Measurements from ENCODE around the gene GPR15LG. TPM values are rescaled to one million over a fixed set of nuclear protein-coding genes. Genes with fewer than 3 reads are reported as not detected.

Gene GPR15LG
- total RNA-seq, 1 experiment from 2014 or later: not detected

DNA sequence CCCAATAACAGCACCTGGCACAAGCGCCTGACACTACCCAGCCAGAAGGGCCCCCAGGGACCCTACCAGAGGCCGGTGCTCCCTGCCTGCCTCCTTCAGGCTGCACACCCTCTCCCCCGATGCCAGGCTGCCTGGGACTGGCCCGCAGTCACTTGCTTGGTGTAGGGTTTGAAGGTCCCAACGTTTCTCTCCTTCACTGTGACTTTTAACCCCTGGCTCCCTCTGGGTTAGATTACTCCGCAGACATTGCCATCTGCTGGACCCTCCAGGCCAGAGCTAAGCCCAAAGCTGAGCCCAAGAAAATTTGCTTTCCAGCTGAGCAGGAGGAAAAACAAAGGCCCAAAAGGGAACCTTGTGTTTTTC, 27.6 kb downstream of the GPR15LG start:
- no TSS peak for BruUV-seq (replicated peaks)
- H3K27me3 ChIP-seq (ENCODE audit: low read length): peaks cover 41% of the 10 kb centered on the region
- no peaks in the 10 kb centered on the region for H3K79me2 ChIP-seq (ENCODE audit: low read length)
- ATAC-seq: no peak
- ChIA-PET CTCF (no interaction called here), POLR2A (ENCODE audit: unreplicated experiment) (no interaction called here)
- no peaks in the 10 kb centered on the region for H3K4me1 ChIP-seq (ENCODE audit: insufficient read depth, low read length)
- H3K4me2 ChIP-seq (ENCODE audit: low read length): no peak overlapping the region
- H3K4me3 ChIP-seq (ENCODE audit: low read length): no peak overlapping the region
- H3K36me3 ChIP-seq (ENCODE audit: low read depth, low read length): no peaks in the 10 kb centered on the region
- no peaks in the 10 kb centered on the region for H3F3A ChIP-seq (ENCODE audit: low read length, unreplicated experiment)
- no peaks in the 10 kb centered on the region for H3K9me2 ChIP-seq (replicated peaks; ENCODE audit: low read length)
- H3K9me3 ChIP-seq (ENCODE audit: low read length): no peaks in the 10 kb centered on the region
- intact Hi-C loops (cut with micrococcal nuclease): no loop called here
- H4K20me1 ChIP-seq (ENCODE audit: low read length): no peaks in the 10 kb centered on the region
- no peak for DNase-seq
- no peak for TF ChIP-seq EZH2 (IDR thresholded peaks at IDR 0.05; ENCODE audit: low read length, unreplicated experiment)
- TF ChIP-seq EZH2phosphoT487 (IDR thresholded peaks at IDR 0.05; ENCODE audit: borderline replicate concordance, low read length): no peak
- TF ChIP-seq, protein P1, sequence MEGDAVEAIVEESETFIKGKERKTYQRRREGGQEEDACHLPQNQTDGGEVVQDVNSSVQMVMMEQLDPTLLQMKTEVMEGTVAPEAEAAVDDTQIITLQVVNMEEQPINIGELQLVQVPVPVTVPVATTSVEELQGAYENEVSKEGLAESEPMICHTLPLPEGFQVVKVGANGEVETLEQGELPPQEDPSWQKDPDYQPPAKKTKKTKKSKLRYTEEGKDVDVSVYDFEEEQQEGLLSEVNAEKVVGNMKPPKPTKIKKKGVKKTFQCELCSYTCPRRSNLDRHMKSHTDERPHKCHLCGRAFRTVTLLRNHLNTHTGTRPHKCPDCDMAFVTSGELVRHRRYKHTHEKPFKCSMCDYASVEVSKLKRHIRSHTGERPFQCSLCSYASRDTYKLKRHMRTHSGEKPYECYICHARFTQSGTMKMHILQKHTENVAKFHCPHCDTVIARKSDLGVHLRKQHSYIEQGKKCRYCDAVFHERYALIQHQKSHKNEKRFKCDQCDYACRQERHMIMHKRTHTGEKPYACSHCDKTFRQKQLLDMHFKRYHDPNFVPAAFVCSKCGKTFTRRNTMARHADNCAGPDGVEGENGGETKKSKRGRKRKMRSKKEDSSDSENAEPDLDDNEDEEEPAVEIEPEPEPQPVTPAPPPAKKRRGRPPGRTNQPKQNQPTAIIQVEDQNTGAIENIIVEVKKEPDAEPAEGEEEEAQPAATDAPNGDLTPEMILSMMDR (conservative IDR thresholded peaks at IDR 0.05; ENCODE audit: low read depth, low read length): no peak
- no peak overlapping the region for H3K9ac ChIP-seq (ENCODE audit: low read length)
- H3K27ac ChIP-seq (ENCODE audit: low read length): no peak overlapping the region
- no peak overlapping the region for H2AFZ ChIP-seq (ENCODE audit: low read length)

DNA sequence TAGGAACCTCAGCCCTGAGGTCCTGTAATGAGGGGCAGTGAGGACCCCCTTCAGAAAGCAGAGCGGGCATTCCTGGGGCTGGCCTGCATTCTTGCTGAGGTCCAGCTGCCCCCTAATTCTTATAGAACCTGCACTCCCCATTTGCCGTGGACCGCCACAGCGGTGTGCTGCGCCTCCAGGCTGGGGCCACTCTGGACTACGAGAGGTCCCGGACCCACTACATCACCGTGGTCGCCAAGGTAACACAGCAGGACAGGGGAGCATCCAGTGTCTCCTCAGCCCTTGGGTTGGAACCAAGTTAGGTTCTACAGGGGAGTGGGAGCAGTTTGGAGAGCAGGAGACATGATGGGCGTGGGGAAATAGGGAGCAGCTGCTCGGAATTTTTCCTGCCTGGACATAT, 28.1 kb downstream of the GPR15LG start:
- Histone ChIP-seq H3K4me1 (ENCODE audit: insufficient read depth, low read length) (no peaks in the 10 kb centered on the region), H3F3A (ENCODE audit: low read length, unreplicated experiment) (no peaks in the 10 kb centered on the region), H3K9ac (ENCODE audit: low read length) (no peak overlapping the region), H4K20me1 (ENCODE audit: low read length) (no peaks in the 10 kb centered on the region), H3K4me2 (ENCODE audit: low read length) (no peak overlapping the region), H3K9me2 (replicated peaks; ENCODE audit: low read length) (no peaks in the 10 kb centered on the region), H2AFZ (ENCODE audit: low read length) (no peak overlapping the region), H3K79me2 (ENCODE audit: low read length) (no peaks in the 10 kb centered on the region), H3K4me3 (ENCODE audit: low read length) (no peak overlapping the region), H3K27me3 (ENCODE audit: low read length) (peaks cover 37% of the 10 kb centered on the region), H3K9me3 (ENCODE audit: low read length) (no peaks in the 10 kb centered on the region), H3K36me3 (ENCODE audit: low read depth, low read length) (no peaks in the 10 kb centered on the region), H3K27ac (ENCODE audit: low read length) (no peak overlapping the region)
- TF ChIP-seq, protein P1 (conservative IDR thresholded peaks at IDR 0.05; ENCODE audit: low read depth, low read length): no peak
- TF ChIP-seq EZH2 (IDR thresholded peaks at IDR 0.05; ENCODE audit: low read length, unreplicated experiment): no peak
- no peak for TF ChIP-seq EZH2phosphoT487 (IDR thresholded peaks at IDR 0.05; ENCODE audit: borderline replicate concordance, low read length)
- BruUV-seq (replicated peaks): no TSS peak
- ATAC-seq (no peak), DNase-seq (no peak)
- POLR2A ChIA-PET (ENCODE audit: unreplicated experiment): no interaction called here
- CTCF ChIA-PET: no interaction called here
- intact Hi-C loops (cut with micrococcal nuclease): no loop called here

DNA sequence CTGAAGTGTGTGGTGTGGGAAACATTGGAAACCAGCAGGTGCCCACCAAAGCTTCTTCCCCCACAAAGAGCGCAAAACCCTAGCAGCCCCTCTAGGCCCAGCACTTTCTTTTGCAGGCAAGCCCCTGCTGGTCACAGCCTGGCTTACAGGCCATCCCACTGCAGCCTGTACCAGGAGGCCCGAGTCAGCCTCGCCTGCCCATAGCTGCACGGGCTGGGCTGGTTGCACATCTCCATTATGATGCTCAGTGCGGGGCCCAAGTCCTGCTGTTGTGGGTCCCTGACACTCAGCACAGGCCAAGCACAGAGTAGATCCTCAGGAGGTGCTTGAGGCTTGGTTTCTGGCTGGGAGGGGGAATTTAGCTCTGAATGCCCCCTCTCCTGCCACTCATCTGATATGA, 28.7 kb downstream of the GPR15LG start:
- H3K9ac ChIP-seq (ENCODE audit: low read length): no peak overlapping the region
- no peaks in the 10 kb centered on the region for H3K4me1 ChIP-seq (ENCODE audit: insufficient read depth, low read length)
- BruUV-seq (replicated peaks): no TSS peak
- TF ChIP-seq EZH2phosphoT487 (IDR thresholded peaks at IDR 0.05; ENCODE audit: borderline replicate concordance, low read length) (no peak), EZH2 (IDR thresholded peaks at IDR 0.05; ENCODE audit: low read length, unreplicated experiment) (no peak)
- TF ChIP-seq, protein P1 (conservative IDR thresholded peaks at IDR 0.05; ENCODE audit: low read depth, low read length): no peak
- no peak overlapping the region for H3K4me2 ChIP-seq (ENCODE audit: low read length)
- no peak overlapping the region for H3K27ac ChIP-seq (ENCODE audit: low read length)
- ATAC-seq: no peak
- CTCF ChIA-PET: no interaction called here
- no peak overlapping the region for H2AFZ ChIP-seq (ENCODE audit: low read length)
- peaks cover 30% of the 10 kb centered on the region for H3K27me3 ChIP-seq (ENCODE audit: low read length)
- POLR2A ChIA-PET (ENCODE audit: unreplicated experiment): no interaction called here
- no peak overlapping the region for H3K4me3 ChIP-seq (ENCODE audit: low read length)
- no peak for DNase-seq
- H3K9me2 ChIP-seq (replicated peaks; ENCODE audit: low read length): no peaks in the 10 kb centered on the region
- H3K36me3 ChIP-seq (ENCODE audit: low read depth, low read length): no peaks in the 10 kb centered on the region
- no peaks in the 10 kb centered on the region for H4K20me1 ChIP-seq (ENCODE audit: low read length)
- H3F3A ChIP-seq (ENCODE audit: low read length, unreplicated experiment): no peaks in the 10 kb centered on the region
- H3K9me3 ChIP-seq (ENCODE audit: low read length): no peaks in the 10 kb centered on the region
- H3K79me2 ChIP-seq (ENCODE audit: low read length): no peaks in the 10 kb centered on the region
- intact Hi-C loops (cut with micrococcal nuclease): no loop called here
